ENCODE data around the gene IFFO2. TPM values are rescaled to one million over a fixed set of nuclear protein-coding genes. Genes with fewer than 3 reads are reported as not detected.

Gene IFFO2
- total and polyA plus RNA-seq, 2 donors (not counting 3 experiments of a cell fraction or from before 2014, with no cell fraction given) = 31.1 to 31.3 TPM

DNA sequence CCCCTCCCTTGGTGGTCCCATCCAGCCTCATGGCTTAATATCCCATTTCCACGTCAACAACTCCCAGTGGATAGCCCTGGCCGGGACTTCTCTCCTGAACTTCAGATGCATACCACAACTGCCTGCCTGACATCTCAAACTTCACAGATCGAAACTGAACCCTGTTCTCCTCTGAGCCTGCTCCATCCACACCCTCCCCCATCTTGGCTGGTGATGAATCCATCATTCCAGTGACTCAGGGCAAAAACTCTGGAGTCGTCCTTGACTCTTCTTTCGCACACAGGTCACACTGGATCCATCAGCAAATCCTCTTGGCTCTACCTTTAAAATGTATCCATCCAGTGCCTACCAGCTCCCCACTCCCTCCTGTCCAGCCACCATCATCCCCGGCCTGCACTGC is 100.9 kb downstream of the IFFO2 start:
- Histone ChIP-seq H3K4me2 (ENCODE audit: insufficient read depth, low read length) (no peak overlapping the region), H4K20me1 (replicated peaks; ENCODE audit: control insufficient read depth, extremely low read depth, insufficient read depth, low read length) (no peaks in the 10 kb centered on the region), H3K27me3 (ENCODE audit: control insufficient read depth in 2 of 2, insufficient read depth in 2 of 2, low read length in 2 of 2) (no peaks in the 10 kb centered on the region), H3K4me1 (ENCODE audit: control insufficient read depth, extremely low read depth, insufficient read depth, low read length) (no peaks in the 10 kb centered on the region), H3K9ac (replicated peaks; ENCODE audit: extremely low read depth, insufficient read depth, low read length) (no peak overlapping the region), H3K9me1 (replicated peaks; ENCODE audit: control insufficient read depth, extremely low read depth, insufficient read depth, low read length) (no peaks in the 10 kb centered on the region), H3K4me3 (replicated peaks in 1 of 3; ENCODE audit: insufficient read depth in 1 of 3, low read depth in 1 of 3, low read length in 3 of 3) (no peak overlapping the region), H3K9me3 (replicated peaks; ENCODE audit: control insufficient read depth, insufficient read depth, low read length) (no peaks in the 10 kb centered on the region), H3K27ac (ENCODE audit: insufficient read depth, low read depth, low read length) (no peak overlapping the region), H3K79me2 (ENCODE audit: control insufficient read depth, insufficient read depth, low read length) (no peaks in the 10 kb centered on the region), H2AFZ (ENCODE audit: low read depth, low read length) (no peak overlapping the region), H3K36me3 (ENCODE audit: control insufficient read depth in 2 of 2, extremely low read depth in 1 of 2, insufficient read depth in 2 of 2, low read length in 2 of 2) (no peaks in the 10 kb centered on the region)
- TF ChIP-seq JUN (IDR thresholded peaks at IDR 0.05; ENCODE audit: borderline replicate concordance, insufficient read depth, insufficient read length, low read depth) (no peak), MAX (IDR thresholded peaks at IDR 0.05; ENCODE audit: insufficient read depth, insufficient read length) (no peak), POLR2A (IDR thresholded peaks at IDR 0.05; ENCODE audit: low read depth, low read length) (no peak), MYC (IDR thresholded peaks at IDR 0.05; ENCODE audit: low read depth, low read length) (no peak), GATA2 (IDR thresholded peaks at IDR 0.05; ENCODE audit: insufficient read depth, insufficient read length, low read depth, low read length) (no peak), EZH2 (IDR thresholded peaks at IDR 0.05; ENCODE audit: borderline replicate concordance, low read depth, low read length, severe bottlenecking) (no peak), FOS (IDR thresholded peaks at IDR 0.05; ENCODE audit: borderline replicate concordance, insufficient read depth, low read length) (no peak), POLR2AphosphoS5 (IDR thresholded peaks at IDR 0.05; ENCODE audit: insufficient read depth, low read depth, low read length) (no peak)
- TF ChIP-seq, protein P1, sequence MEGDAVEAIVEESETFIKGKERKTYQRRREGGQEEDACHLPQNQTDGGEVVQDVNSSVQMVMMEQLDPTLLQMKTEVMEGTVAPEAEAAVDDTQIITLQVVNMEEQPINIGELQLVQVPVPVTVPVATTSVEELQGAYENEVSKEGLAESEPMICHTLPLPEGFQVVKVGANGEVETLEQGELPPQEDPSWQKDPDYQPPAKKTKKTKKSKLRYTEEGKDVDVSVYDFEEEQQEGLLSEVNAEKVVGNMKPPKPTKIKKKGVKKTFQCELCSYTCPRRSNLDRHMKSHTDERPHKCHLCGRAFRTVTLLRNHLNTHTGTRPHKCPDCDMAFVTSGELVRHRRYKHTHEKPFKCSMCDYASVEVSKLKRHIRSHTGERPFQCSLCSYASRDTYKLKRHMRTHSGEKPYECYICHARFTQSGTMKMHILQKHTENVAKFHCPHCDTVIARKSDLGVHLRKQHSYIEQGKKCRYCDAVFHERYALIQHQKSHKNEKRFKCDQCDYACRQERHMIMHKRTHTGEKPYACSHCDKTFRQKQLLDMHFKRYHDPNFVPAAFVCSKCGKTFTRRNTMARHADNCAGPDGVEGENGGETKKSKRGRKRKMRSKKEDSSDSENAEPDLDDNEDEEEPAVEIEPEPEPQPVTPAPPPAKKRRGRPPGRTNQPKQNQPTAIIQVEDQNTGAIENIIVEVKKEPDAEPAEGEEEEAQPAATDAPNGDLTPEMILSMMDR (IDR thresholded peaks at IDR 0.05; ENCODE audit: extremely low read depth in 1 of 2, insufficient read depth in 1 of 2, low read depth in 1 of 2, low read length in 2 of 2) = no peak
- no TSS peak for BruUV-seq (replicated peaks)
- CTCF ChIA-PET = no interaction called here
- DNase-seq (ENCODE audit: low read depth, low spot score) (no peak), FAIRE-seq (no peak)
- POLR2A ChIA-PET = no interaction called here
- dilution Hi-C loops (cut with MboI; ENCODE audit: extremely low pct_ligation_motif_present, low sequenced_read_pairs) = no loop called here
- intact Hi-C loops (cut with micrococcal nuclease) = no loop called here
